HCT116 (cell line): ENCODE data around the gene ARHGAP45. TPM values are rescaled to one million over a fixed set of nuclear protein-coding genes. Genes with fewer than 3 reads are reported as not detected.

Experiments
- ATAC-seq: fragments of 200-7000 bp; cut with Tn5 transposase; 2 replicates; pipeline ENCODE4 v1.9.1; 2020; ENCODE audit warnings: mild to moderate bottlenecking, moderate library complexity
- BruUV-seq: library from RNA; stranded (reverse); fragments of 400-500 nt; replicated peaks from 2 replicates; lab custom pipeline; 2021; lab: Mats Ljungman, UMichigan
- CTCF ChIA-PET: fragments of 300-600 bp; sonication (Branson Sonifier 250); formaldehyde crosslinking; loops from one replicate; lab custom pipeline; 2021; ENCODE audit warnings: antibody characterized with exemption; lab: Charles Lee
- POLR2A ChIA-PET: fragments of 300-600, 350-600 bp; sonication (Branson Sonifier 250); formaldehyde crosslinking; loops from one replicate; lab custom pipeline; 2021; ENCODE audit warnings: antibody characterized with exemption; lab: Charles Lee
- RAD21 ChIA-PET, 2 experiments: fragments of 300-600 bp; sonication (Branson Sonifier 250); formaldehyde crosslinking; loops; one replicate each; lab custom pipeline; 2023; ENCODE audit warnings: low total read pairs in 2 of 2; ENCODE audit not compliant: uncharacterized antibody in 2 of 2, unreplicated experiment in 2 of 2, low non-redundant PET in 1 of 2; lab: Charles Lee
- DNase-seq: peaks from one replicate; pipeline ENCODE4 v3.0.0-alpha.2; 2010; ENCODE audit warnings: low read depth, low spot score
- H2AFZ ChIP-seq: fragments of 200-600 bp; shearing (Covaris generic), sonication (generic); 2 replicates; pipeline ENCODE4 v1.6.1; 2017; ENCODE audit warnings: low read depth, mixed run types, mixed read lengths, antibody characterized with exemption, low read length; ENCODE audit not compliant: poor library complexity, severe bottlenecking
- H3K27ac ChIP-seq: 2 replicates; pipeline ENCODE4 v1.5.1; 2012; ENCODE audit warnings: low read depth, low read length
- H3K27me3 ChIP-seq: fragments of 200-600 bp; sonication (generic); 2 replicates; pipeline ENCODE4 v1.6.1; 2016; ENCODE audit warnings: mixed run types, low read length, mixed read lengths; ENCODE audit not compliant: insufficient read depth
- H3K36me3 ChIP-seq, 2 experiments: fragments of 200-500 bp in 1 of 2; fragments of 200-600 bp in 1 of 2; sonication (Bioruptor generic) in 1 of 2; sonication (generic) in 1 of 2; 2 replicates each; pipeline versions ENCODE4 v1.5.1 to v1.6.1; 2014 to 2016; ENCODE audit warnings: low read length in 2 of 2, inconsistent platforms in 1 of 2, mixed read lengths in 1 of 2, mixed run types in 1 of 2; ENCODE audit not compliant: insufficient read depth in 2 of 2, control insufficient read depth in 1 of 2
- H3K4me1 ChIP-seq, 2 experiments: fragments of 200-600 bp in 1 of 2; sonication (generic) in 1 of 2; 2 replicates each; pipeline versions ENCODE4 v1.5.1 to v1.6.1; 2012 to 2017; ENCODE audit warnings: low read length in 2 of 2, inconsistent platforms in 1 of 2, mild to moderate bottlenecking in 1 of 2, mixed read lengths in 1 of 2, mixed run types in 1 of 2, moderate library complexity in 1 of 2; ENCODE audit not compliant: insufficient read depth in 2 of 2, control insufficient read depth in 1 of 2
- H3K4me2 ChIP-seq: fragments of 200-600 bp; sonication (generic); 2 replicates; pipeline ENCODE4 v1.6.1; 2017; ENCODE audit warnings: mixed run types, low read length, mixed read lengths
- H3K4me3 ChIP-seq, 2 experiments: fragments of 200-600 bp in 1 of 2; sonication (generic) in 1 of 2; replicated peaks in 1 of 2; 2 replicates each; pipeline ENCODE4 v1.5.1; 2011 to 2016; ENCODE audit warnings: low read length in 2 of 2, control low read depth in 1 of 2, low read depth in 1 of 2, mild to moderate bottlenecking in 1 of 2, mixed read lengths in 1 of 2, mixed run types in 1 of 2
- H3K79me2 ChIP-seq: fragments of 200-600 bp; sonication (generic); 2 replicates; pipeline ENCODE4 v1.6.1; 2017; ENCODE audit warnings: mild to moderate bottlenecking, mixed run types, low read length, moderate library complexity, mixed read lengths; ENCODE audit not compliant: insufficient read depth
- H3K9ac ChIP-seq: fragments of 200-600 bp; sonication (generic); 2 replicates; pipeline ENCODE4 v1.6.1; 2016; ENCODE audit warnings: low read length, mixed read lengths
- H3K9me2 ChIP-seq: fragments of 200-600 bp; sonication (generic), shearing (Covaris generic); 2 replicates; pipeline ENCODE4 v1.6.1; 2017; ENCODE audit warnings: mixed run types, mild to moderate bottlenecking, moderate library complexity; ENCODE audit not compliant: insufficient read depth
- H3K9me3 ChIP-seq, 2 experiments: fragments of 200-500 bp in 1 of 2; fragments of 200-600 bp in 1 of 2; sonication (Bioruptor generic) in 1 of 2; sonication (generic) in 1 of 2; 2 replicates each; pipeline ENCODE4 v1.6.1; 2014 to 2017; ENCODE audit warnings: low read length in 2 of 2, mixed read lengths in 2 of 2, inconsistent platforms in 1 of 2, low read depth in 1 of 2, mild to moderate bottlenecking in 1 of 2, mixed run types in 1 of 2, moderate library complexity in 1 of 2; ENCODE audit not compliant: control insufficient read depth in 1 of 2, insufficient read depth in 1 of 2
- H4K20me1 ChIP-seq: fragments of 200-600 bp; sonication (generic), shearing (Covaris generic); 2 replicates; pipeline ENCODE4 v1.6.1; 2017; ENCODE audit warnings: mixed run types, mild to moderate bottlenecking, moderate library complexity; ENCODE audit not compliant: insufficient read depth
- FOSL1 ChIP-seq: IDR thresholded peaks from 2 replicates; pipeline ENCODE4 v1.6.1; 2012; ENCODE audit warnings: low read depth
- JUND ChIP-seq: IDR thresholded peaks from 2 replicates; pipeline ENCODE4 v1.6.1; 2012
- RAD21 ChIP-seq: IDR thresholded peaks from 2 replicates; pipeline ENCODE4 v1.6.1; 2012; ENCODE audit warnings: low read depth, mild to moderate bottlenecking
- intact Hi-C: fragments of 100-400 bp; cut with micrococcal nuclease; formaldehyde crosslinking; loops from 2 replicates; pipeline ENCODE4 v1.10.0; 2022
- total RNA-seq: library from RNA; stranded (reverse); gene quantifications from one replicate; pipeline ENCODE4 v1.2.1, GENCODE V29; 2021; ENCODE audit not compliant: unreplicated experiment

ARHGAP45 gene
- total RNA-seq, 1 experiment from 2014 or later: 30.4 TPM

GRCh38 chr19:1131718-1132551 lies 65.0 kb downstream of the ARHGAP45 start:
- Histone ChIP-seq H3K9ac (no peak overlapping the region), H3K27me3 (no peaks in the 10 kb centered on the region), H3K4me1 (peaks cover 0 to 13% of the 10 kb centered on the region in 2 experiments; a peak in 2 of 4 replicates), H3K36me3 (peaks cover 0 to 14% of the 10 kb centered on the region in 2 experiments; a peak in 1 of 4 replicates), H3K79me2 (peaks cover 39% of the 10 kb centered on the region; the same call in 1 of the 2 replicates), H3K27ac (no peak overlapping the region)
- ATAC-seq: no peak
- RAD21 ChIA-PET: no interaction called here
- CTCF ChIA-PET: interaction anchor here (1.2 kb wide), 1 partner anchor 19 kb away, joined by 5 read pairs; no protein-coding TSS in a partner anchor
- TF ChIP-seq JUND: no peak
- no peak for TF ChIP-seq RAD21
- TF ChIP-seq, all 23 proteins: peak for 0
- no peaks in the 10 kb centered on the region for H4K20me1 ChIP-seq
- intact Hi-C loops: no loop called here
- H3K9me2 ChIP-seq: no peaks in the 10 kb centered on the region
- no peak overlapping the region for H2AFZ ChIP-seq
- POLR2A ChIA-PET: no interaction called here
- no TSS peak for BruUV-seq
- no peaks in the 10 kb centered on the region for H3K9me3 ChIP-seq
- no peak for DNase-seq
- H3K4me3 ChIP-seq: no peak overlapping the region
- no peak overlapping the region for H3K4me2 ChIP-seq

- DNase-seq (no peak), ATAC-seq (no peak)
- Histone ChIP-seq H3K9ac (no peak overlapping the region), H3K79me2 (peaks cover 36% of the 10 kb centered on the region; the same call in 1 of the 2 replicates), H4K20me1 (no peaks in the 10 kb centered on the region), H3K27ac (no peak overlapping the region; the same call in 1 of the 2 replicates), H3K4me3 (no peak overlapping the region), H3K9me2 (no peaks in the 10 kb centered on the region), H3K36me3 (peaks cover 0 to 8% of the 10 kb centered on the region in 2 experiments; a peak in 1 of 4 replicates), H3K9me3 (no peaks in the 10 kb centered on the region), H2AFZ (no peak overlapping the region), H3K4me2 (no peak overlapping the region), H3K4me1 (peaks cover 0 to 13% of the 10 kb centered on the region in 2 experiments; a peak in 2 of 4 replicates), H3K27me3 (no peaks in the 10 kb centered on the region)
- RAD21 ChIA-PET: no interaction called here
- intact Hi-C loops: no loop called here
- POLR2A ChIA-PET: no interaction called here
- CTCF ChIA-PET: no interaction called here
- no TSS peak for BruUV-seq
- TF ChIP-seq FOSL1: no peak
Observed at GRCh38 chr19:1132552-1133383, 65.8 kb downstream of the ARHGAP45 start.
